ENCODE results near the gene MCC.

MCC gene

DNA sequence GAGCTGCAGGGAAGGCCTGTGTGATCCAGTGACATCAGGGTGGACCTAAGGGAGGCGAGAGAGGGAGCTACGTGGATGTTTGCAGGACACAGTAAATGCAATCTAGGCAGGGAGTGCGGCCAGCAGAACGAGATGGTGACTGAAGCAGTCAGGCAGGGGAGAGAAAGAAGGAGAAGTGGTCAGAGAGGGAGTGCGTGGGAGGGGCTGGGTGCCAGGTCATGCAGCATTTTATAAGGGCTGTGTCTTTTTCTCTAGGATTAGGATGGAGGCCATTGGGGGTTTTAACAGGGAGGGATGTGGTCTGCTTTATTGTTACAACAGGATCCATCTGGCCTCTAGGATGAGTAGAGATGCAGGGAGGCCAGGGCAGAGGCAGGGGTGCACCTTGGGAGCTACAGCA, 431.3 kb downstream of the MCC start:
- no peak for DNase-seq (ENCODE audit: low read depth in 2 of 2)

DNA sequence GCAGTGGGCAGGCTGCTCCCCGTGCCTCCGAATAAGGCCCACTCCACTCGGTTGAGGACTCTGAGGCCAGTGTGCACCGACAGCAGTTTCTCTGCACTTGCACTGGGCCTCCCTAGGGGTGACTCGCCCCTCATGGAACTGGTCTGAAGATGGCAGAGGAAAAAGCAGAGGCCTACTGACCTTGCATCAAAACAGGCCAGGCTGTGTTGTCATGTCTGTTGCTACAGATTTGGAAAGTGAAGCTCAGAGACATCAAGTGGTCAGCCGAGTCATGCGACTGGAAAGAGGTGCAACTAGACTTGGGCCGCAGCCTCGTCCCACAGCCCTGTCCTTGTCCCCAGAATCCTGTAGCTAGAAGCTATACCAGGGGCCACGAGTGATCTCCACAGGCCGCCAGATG, 433.4 kb downstream of the MCC start:
- DNase-seq (ENCODE audit: low read depth in 2 of 2): no peak

DNA sequence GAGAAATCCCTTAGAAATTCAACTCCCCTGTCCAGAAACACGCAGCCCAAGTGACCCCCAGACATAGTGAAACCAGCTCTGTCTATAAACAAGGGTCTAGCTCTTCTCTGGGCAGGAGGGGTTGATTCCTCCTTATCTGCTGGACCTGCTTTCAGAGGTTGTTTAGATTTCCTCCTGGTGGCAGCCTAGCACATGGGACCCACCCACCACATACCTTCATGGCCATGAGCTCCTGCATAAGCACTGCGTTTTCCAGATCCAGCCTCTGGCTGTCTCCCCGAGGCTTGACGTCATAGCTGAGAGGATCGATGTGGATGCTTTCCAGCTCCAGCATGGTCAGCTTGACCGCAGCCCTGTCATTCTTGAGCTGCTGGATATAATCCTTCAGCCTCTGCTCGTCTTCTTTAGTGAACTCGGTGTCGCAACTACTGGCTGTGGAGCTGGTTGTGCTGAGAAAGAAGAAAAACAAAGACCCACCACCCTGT, 434.7 kb downstream of the MCC start:
- no peak for DNase-seq (ENCODE audit: low read depth in 2 of 2)

DNA sequence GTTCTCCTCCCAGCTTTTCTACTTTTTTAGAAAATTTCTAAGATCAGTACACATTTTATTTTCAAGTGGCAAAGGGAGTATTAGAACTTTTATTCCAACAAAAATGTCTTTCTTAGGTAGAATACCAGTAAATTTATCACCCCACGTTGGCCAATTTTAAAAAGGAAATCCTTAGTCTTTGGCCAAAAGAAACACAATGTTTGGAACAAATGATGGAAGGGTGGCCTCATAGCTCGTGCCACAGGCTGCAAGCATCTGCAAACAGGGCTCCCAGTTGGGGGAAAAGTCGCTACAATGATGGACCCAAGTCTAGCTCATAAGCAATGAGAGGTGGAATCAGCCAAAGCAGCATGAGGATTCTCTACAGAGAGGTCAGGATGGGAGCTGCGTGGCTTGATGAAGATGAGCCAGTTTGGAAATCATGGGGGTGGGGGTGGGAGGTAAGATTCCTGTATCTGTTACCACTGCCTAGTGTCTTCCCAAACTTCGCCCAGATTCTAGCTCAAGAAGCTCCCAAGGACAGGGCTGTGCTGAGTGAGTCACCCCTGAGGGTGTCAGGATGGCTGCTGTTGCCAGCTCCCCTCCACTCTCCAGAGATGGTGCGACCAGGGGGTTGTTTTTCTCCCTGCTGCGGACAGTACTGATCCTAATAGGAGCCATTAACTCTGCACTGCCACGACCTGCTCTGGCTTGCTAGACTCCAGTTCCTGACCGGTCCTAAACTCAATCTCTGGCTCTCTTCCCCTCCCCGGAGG, 436.0 kb downstream of the MCC start:
- no peak for DNase-seq (ENCODE audit: low read depth in 2 of 2)

DNA sequence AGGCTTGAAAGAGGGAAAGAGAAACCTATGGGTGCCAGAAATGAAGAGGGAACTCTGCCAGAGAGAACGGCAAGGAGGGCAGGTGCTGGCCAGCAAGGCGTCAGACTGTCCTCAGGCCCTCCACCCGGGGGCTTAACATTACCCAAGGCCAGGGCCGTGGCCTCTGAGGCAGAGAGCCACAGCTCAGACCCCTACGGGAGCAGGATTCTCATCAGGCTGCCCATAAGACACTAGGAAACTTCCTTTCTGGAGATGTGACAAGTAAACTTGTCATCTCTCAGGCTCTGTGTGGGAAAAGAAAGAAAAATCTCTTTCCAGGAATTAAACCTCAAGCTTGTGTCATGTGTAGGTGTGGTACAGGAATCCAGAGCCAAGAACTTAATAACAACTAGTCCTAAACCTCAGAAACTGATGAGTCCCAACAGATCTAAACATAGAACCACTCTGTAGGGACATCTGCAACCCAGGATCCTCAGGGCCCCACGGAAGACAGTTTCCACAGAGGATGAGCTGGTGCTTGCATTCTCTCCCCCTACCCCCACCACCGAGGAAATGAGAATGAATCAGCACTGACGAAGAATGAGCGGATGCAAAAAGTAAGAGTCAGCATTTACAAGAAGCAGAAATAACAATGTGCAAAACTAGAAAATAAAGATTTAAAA, 437.4 kb downstream of the MCC start:
- DNase-seq (ENCODE audit: low read depth in 2 of 2): no peak

DNA sequence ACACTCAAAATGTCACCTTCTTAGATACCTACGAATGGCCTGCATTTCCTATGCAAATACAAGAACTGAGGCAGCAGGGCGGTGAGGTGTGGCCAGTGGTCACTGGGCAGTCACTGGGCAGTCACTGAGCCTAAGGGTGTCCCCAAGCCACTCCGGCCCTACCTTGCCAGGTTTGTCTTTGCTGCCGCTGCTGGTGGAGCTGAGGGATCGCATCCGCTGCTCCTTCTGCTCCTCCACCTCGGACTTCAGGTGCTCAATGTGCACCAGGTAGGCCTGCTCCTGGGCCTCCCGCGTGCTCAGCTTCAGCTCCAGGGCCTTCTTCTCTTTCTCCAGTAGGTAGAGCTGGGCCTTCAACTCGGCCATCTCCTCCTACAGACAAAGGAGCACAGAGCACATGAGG, 439.3 kb downstream of the MCC start:
- DNase-seq (ENCODE audit: low read depth in 2 of 2): no peak

DNA sequence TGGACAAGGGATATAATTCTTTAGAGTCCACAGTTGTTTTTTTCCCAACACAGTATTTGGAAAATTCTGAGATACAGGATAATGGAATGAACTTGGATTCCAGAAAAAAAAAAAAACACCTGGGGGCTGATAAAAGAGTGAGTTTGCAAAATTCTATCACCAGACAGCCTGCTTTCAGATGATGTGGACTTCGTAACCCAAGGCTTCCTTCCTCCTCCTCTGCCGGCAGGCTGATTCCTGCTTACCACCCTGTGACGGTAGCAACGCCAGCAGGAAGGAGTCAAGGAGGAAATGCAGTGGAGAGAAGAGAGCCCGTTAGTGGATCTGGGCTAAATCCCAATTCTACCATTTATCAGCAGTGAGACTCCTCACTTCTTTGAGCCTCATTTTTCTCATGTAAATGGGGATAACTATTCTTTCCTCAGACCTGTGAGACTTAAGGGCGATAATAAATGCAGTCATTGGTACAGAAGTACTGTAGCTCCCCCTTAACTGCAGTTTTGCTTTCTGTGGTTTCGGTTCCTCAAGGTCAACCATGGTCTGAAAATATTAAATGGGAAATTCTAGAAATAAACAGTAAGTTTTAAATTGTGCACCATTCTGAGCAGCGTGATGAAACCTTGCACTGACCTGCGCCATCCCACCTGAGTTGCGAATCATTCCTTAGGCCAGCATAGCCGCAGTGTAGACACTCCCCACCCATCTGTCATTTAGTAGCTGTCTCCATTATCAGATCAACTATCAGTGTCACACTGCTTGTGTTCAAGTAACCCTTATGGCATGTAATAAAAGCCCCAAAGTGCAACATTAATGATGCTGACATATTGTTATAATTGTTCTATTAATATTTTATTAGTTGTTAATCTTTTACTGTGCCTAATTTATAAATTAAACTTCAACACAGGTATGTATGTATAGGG, 440.3 kb downstream of the MCC start:
- no peak for DNase-seq (ENCODE audit: low read depth in 2 of 2)

DNA sequence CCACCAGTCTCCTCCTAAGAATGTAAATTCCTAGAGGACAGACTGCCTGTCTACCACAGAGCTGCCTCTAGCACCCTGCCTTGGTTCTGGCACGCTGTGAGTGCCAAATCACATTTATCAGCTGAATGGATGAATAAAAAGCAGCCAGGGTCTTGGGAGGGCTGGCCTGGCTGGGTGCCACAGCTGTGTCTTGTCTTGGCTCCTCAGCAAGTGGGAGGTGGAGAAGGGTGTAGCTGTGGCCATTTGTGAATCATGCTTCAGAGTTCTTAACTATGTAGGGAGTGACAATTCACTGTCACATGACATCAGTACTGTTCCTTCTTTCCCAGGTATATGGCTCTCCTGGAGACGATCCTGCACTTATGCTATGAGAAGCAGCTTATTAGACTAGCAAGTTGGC, 441.0 kb downstream of the MCC start:
- DNase-seq (ENCODE audit: low read depth in 2 of 2): no peak

DNA sequence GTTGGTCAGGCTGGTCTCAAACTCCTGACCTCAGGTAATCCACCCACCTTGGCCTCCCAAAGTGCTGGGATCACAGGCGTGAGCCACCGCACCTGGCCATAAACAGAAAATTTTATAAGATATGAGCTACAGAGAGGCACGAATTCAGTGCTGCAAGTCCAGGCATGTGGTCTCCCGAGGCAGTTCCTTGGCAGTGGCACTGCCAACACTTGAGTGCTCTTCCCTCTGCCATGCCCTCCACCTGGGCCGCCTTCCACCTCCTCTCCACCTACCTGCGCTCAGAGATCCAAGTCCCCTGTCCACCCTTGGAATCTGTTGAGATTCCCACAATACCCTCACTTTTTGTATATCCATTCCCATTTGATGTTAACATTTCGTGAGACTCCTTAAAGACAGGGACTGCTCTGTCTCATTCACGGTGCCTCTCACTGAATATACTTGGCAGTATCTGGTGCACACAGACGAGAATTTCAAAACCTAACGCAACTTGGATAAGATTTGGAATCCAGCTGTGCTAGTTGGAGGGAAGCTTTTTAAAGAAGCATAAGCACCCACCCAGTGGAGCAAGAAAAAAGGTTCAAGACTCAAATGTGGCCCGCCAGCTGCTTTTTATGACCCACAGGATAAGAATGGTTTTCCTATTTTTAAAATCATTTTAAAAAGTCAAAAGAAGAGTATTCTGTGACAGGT, 443.3 kb downstream of the MCC start:
- DNase-seq (ENCODE audit: low read depth in 2 of 2): no peak

DNA sequence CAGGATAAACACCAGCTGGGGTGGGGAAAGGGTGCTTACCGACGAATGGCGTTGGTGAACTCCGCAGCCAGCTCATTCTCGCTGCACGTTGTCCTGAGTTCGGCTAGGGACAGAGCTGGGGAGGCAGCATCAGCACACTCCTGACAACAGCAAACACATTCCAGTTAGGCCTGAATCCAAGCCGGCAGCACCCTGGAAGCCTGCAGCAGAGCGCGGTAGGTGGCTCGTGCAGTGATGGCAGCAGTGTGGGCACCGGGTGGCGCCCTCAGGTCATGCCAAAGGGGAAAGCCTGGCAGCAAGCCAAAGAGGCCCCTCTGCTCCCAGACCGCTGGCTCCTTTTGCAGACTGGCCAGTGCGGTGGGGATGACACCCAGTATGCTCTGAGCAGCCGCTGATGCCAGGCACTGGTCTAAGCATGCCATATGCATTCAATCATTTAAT, 444.7 kb downstream of the MCC start:
- DNase-seq (ENCODE audit: low read depth in 2 of 2): no peak

DNA sequence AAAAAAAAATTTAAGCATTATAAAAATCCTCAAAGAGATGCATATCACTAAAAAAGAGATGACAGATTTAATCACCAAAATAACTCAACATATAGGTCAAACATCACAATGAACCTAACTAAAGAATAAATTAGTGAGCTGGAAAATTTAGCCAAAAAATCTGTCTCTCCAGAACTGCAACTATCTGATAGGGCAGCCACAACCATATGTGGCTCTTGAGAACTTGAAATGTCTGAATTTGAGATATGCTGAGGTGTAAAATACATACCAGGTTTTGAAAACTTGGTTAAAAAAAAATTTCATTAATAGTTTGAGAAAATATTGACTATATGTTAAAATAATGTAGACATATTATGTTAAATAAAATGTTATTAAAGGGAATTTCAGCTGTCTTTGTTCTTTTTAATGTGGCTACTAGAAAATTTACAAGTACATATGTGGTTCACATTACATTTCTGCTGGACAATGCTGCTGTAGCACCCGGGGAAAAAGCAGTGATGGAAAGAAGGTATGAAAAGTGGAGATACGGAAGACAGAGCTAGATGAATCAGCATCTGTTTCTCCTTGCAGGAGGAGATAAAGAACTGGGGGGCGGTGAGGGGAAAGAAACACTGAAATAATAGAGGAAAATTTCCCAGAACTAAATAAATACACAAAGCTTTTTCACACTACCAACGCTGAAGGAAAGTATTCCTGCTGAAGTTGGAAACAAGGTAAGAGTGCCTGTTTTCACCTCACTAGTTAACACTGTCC, 445.6 kb downstream of the MCC start:
- no peak for DNase-seq (ENCODE audit: low read depth in 2 of 2)

DNA sequence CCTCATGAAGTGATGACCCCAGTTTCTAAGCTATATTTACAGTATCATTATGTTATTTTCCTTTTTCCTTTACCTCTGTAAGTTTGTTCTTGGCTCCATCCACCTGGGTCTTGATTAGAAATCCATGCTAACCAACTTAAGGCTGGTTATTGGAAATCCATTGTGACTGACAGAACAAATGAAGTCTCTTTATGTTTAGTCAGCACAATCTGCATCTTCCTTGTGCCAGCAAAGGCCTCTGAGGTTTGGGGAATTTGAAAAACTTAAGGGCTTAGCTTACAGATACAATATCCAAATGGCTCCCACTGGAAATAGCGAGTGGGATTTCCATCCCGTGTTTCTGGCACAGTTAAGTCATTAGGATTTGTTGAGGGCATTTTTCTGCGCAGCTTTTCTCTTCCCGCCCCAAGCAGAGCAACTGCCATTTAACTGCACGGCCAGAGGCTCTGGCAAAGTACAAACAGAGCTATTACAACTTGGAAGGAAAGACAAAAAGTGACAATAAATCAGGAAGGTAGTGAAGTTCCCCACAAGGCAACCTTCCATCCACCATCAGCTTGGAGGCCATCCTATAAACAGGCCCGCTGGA, 447.5 kb downstream of the MCC start:
- DNase-seq (ENCODE audit: low read depth in 2 of 2): no peak

DNA sequence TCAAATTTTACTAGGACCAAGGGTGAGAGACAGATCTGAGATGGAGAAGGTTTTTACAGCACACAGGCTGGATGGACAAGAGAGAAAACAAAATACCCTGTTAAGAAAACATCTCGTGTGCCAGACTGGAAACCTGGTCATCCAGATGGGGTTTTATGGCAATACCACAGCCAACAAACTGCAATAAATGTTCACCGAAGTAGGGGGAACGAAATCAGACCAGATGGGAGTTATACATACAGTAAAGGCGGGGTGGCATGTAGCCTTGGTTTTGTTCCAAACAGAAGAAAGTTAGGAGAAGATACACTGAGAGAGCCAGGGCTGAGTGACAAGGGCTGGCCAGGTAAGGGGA, 448.3 kb downstream of the MCC start:
- DNase-seq (ENCODE audit: low read depth in 2 of 2): no peak

DNA sequence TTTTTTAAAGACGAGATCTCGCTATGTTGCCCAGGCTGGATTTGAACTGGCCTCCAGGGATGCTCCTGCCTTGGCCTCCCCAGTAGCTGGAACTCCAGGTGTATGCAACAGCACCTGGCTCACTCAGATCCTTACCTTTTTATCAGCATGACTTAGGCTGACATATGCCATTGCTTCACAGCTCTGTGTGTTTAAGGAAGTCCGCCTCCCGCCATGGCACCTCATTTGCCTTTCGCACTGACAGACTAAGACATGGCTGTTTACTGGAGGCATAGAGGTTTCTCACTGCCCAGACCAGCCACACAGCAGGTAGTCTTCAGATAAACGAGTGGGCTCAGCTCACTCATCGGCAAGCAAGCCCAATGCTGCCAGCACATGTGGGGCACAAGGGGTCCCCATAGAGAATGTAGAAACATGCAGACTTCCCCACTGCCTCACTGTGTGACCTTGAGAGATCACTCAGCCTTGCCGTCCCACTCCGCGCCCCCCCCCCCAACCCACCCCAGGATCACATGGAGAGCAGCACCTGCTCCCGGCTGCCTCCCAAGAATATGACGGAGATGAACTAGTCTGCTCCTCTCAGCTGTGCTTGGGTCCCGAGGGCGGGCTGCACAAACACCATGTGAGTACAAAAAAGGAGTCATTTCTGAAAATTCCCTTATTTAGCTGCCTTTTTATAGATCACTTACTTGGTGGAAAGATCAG, 448.9 kb downstream of the MCC start:
- DNase-seq (ENCODE audit: low read depth in 2 of 2): no peak

DNA sequence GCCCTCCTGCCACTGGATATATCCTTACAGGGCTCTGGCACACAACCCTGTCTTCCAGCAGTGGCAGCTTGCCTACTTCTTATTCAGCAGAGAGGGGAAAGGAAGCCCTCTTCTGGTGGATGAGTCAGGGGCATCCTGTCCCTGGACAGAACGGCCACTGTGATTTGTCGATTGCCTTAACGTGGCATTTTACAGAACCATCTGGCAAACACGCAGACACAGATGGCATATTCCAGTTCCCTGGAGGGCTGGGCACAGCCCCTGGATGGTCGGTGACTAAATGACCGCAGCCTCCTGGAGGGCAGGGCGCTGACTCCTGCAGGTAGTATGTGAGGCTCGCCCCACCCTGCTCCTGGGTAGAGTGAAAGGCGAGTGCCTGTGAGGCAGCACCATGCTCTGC, 449.5 kb downstream of the MCC start:
- DNase-seq (ENCODE audit: low read depth in 2 of 2): no peak

DNA sequence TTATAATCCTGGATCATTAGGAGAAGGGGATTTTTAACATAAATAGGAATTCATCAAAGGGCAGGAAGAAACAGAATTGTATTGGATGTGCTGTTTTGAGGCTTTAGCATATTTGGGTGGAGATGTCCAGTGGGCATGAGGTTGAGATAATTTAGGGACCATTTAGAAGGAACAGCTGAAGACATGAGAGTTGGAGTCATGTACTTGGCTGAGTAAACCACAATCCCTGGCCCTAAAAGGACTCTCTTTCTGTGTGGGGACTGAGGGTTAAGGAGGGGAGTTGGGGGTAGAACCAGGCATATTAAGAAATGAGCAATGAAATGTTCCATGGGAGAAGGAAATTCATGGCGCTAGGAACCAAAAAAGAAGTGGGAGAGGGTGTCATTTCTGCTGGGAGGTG, 450.1 kb downstream of the MCC start:
- DNase-seq (ENCODE audit: low read depth in 2 of 2): no peak

DNA sequence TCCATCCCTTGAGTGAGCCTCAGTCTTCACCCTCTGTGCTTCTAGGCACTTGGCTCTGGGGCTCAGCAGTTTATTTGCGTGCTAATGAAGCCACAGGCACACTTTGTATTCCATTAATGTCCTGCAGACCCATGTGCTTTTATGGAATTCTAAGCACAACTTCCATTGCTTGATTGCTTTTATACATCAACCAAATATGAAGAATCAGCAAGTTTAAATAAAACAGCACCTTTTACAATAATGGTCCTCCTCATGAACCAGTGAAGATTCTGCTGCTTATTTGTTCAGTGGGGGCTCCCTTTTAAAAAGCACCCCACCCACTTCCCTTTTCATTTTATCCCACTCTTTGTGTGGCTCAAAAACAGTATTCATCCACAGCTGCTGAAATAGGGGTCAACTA, 451.4 kb downstream of the MCC start:
- DNase-seq (ENCODE audit: low read depth in 2 of 2): no peak

DNA sequence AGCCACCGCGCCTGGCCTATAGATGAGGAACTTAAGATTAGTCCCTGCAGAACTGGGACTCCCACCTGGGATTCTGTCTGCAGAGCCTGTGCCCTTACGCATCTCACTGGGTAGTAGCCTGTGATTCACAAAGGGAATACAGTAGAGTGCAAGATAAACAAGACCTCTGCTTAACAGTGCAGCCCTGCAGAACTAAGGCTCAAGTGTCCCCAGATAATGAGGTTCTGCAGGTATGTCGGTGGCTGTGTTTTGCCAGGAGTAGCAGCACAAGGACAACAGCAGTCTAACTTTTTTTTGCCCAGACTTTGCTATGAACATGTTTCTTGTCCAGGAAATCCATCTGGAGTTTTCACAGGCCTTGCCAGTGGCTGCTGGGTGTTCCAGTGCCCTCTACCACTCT, 451.9 kb downstream of the MCC start:
- DNase-seq (ENCODE audit: low read depth in 2 of 2): no peak

DNA sequence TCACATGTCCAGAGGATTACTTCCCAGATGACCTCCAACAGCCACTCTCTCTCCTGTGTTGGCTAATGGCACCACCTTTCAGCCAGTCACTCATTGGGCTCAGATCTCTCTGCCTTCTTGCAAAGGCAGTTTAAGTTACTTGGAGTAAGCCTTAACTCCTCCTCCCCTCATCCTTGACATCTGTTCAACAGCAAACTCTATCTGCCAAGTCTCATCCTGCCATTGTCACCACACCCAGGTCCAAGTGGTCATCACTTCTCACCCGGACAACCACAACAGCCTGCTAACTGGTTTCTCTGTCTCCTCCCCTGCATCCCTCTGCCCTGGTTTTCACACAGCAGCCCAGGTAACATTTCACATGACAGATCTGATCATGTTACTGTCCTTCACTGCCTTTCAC, 453.2 kb downstream of the MCC start:
- no peak for DNase-seq (ENCODE audit: low read depth in 2 of 2)

DNA sequence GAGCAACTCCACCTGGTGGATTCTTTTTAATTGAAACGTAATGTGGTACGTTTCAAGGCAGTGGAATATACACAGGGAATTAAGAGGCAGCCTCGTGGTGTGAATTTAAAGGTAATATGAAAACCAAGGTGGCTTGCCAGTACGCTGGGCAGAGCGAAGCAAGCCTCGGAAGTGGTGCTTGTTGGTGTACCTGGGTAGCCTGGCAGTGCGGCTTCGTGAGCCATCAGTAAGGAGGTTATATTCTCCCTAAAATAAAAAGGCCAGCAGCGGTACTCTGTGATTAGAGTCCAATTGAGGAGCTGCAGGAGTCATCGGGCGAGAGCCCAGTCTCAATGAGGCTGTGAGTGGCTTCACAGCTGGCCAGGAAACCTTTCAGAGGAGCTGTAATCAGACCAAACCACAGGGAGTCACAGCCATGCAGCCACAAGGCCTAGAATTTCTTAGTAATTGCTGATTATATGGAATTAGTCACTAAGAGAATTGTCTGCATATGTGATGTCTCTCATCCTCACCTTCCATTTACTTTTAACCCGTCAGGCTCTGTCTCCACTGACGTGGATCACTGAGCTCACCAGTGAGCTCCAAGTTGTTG, 454.0 kb downstream of the MCC start:
- no peak for DNase-seq (ENCODE audit: low read depth in 2 of 2)
